IMR-90 (cell line): Measurements from ENCODE around the gene TANGO6.

Experiments
- CEBPB ChIP-seq: IDR thresholded peaks from 2 replicates; pipeline ENCODE4 v1.6.1; 2012; ENCODE audit warnings: low read depth, low read length, improper control_type of control experiment
- CTCF ChIP-seq: conservative IDR thresholded peaks from 2 replicates; pipeline ENCODE4 v1.5.1; 2012; ENCODE audit warnings: mild to moderate bottlenecking, low read depth, low read length, improper control_type of control experiment
- ELK1 ChIP-seq: fragments of 150-350 bp; IDR thresholded peaks from 2 replicates; pipeline ENCODE4 v1.6.1; 2016; ENCODE audit warnings: low read depth, mild to moderate bottlenecking, low read length, moderate library complexity, borderline replicate concordance
- MAZ ChIP-seq: IDR thresholded peaks from 2 replicates; pipeline ENCODE4 v1.6.1; 2012; ENCODE audit warnings: low read depth, mild to moderate bottlenecking, low read length, improper control_type of control experiment, moderate library complexity, borderline replicate concordance
- MXI1 ChIP-seq: IDR thresholded peaks from 2 replicates; pipeline ENCODE4 v1.6.1; 2012; ENCODE audit warnings: low read depth, mild to moderate bottlenecking, low read length, moderate library complexity, borderline replicate concordance
- POLR2A ChIP-seq: IDR thresholded peaks from 2 replicates; pipeline ENCODE4 v1.6.1; 2012; ENCODE audit warnings: mild to moderate bottlenecking, low read depth, low read length
- SMC3 ChIP-seq: fragments of 150-350 bp; IDR thresholded peaks from 2 replicates; pipeline ENCODE4 v1.6.1; 2016; ENCODE audit warnings: low read depth, mild to moderate bottlenecking, antibody characterized with exemption, low read length, moderate library complexity
- USF2 ChIP-seq: fragments of 150-350 bp; IDR thresholded peaks from 2 replicates; pipeline ENCODE4 v1.6.1; 2017; ENCODE audit warnings: mild to moderate bottlenecking, antibody characterized with exemption, low read length, low read depth

- no peak for TF ChIP-seq CTCF
- no peak for TF ChIP-seq MXI1
- no peak for TF ChIP-seq ELK1
- no peak for TF ChIP-seq USF2
- TF ChIP-seq POLR2A, result no peak
- no peak for TF ChIP-seq SMC3
- TF ChIP-seq MAZ, result no peak
- TF ChIP-seq CEBPB, result no peak
Observed at GRCh38 chr16:69093974-69094373, 250.6 kb downstream of the TANGO6 start.
